Jurkat, Clone E6-1 (cell line): ENCODE data around the gene ATG16L2.
"Not testable (repeated sequence)": the region's sequence is repeated elsewhere in the genome, so short reads cannot be mapped to it uniquely, and the experiment has no call there.

Experiments used
- DNase-seq: peaks from one replicate; pipeline ENCODE4 v3.0.0-alpha.2; 2011; ENCODE audit warnings: low read depth, low spot score
- H3K4me3 ChIP-seq: 2 replicates; pipeline ENCODE4 v1.5.1; 2011; ENCODE audit warnings: mild to moderate bottlenecking, low read length, control low read depth, moderate library complexity

The ATG16L2 gene

DNA sequence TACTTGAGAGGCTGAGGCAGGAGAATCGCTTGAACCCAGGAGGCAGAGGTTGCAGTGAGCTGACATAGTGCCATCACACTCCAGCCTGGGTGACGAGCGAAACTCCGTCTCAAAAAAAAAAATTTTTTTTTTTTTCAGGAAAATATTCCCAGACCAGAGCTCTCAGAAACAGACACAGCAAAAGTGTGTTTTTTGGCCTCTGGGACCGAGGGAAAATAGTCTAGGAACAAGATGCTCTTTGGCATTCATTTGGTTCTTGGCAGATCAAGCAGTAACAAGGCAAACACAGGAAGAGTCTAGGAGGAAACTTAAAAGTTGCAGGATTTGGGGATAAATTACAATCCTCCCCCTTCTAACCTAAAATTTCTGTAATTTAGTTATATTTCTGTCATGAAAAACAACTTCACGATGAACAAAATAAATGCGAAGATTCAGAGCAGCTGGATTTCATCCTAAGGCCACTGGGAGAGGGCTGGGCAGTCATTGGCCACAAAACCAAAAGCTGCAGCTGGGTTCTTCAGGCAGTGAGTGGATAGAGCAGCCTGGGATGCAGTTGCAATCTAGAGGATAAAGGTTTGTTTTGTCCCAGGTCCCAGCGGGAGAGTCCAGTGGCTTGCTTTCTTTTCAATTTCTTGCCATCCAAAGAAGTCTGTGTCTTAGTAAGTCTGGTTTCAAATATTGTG, 19.7 kb downstream of the ATG16L2 start:
- no peak overlapping the region for H3K4me3 ChIP-seq
- no peak for DNase-seq

DNA sequence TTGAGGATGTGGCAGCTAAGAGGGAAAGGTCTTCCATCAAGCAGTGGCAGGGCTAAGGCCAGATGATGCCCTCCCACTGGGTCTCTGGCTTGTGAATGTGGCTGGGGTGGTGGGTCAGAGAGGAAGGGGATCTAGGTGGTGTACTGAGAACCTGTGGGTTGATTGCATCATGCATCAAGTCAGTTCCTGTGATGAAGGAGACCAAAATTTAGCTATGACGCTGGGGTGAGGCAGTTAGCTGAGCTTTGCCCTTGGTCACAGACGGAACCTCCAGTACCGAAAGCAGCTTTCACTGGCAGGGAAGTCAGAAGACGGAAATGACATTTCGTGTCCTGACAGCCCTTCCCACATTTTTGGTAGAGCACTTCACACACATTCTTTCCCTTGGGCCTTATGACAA, 20.7 kb downstream of the ATG16L2 start:
- no peak overlapping the region for H3K4me3 ChIP-seq
- no peak for DNase-seq

DNA sequence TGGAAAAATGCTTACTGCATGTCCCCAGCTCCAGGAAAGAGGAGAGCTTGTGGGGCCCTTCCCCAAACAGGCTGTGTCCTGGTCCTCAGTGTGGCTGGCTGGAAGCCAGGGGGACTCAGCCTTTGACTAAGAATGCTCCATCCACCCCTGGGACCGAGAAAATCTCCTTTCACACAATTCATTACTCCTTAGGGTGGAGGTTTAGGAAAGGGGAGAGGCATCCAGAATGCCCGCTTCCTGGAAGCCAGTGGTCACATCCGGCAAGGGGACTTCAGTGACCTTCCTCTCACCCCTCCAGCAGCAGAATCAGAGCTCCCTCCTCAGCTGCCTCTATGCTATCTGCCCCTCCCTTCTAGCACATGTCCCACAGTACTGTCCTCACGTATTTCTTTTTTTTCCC, 21.9 kb downstream of the ATG16L2 start:
- H3K4me3 ChIP-seq: no peak overlapping the region
- no peak for DNase-seq

DNA sequence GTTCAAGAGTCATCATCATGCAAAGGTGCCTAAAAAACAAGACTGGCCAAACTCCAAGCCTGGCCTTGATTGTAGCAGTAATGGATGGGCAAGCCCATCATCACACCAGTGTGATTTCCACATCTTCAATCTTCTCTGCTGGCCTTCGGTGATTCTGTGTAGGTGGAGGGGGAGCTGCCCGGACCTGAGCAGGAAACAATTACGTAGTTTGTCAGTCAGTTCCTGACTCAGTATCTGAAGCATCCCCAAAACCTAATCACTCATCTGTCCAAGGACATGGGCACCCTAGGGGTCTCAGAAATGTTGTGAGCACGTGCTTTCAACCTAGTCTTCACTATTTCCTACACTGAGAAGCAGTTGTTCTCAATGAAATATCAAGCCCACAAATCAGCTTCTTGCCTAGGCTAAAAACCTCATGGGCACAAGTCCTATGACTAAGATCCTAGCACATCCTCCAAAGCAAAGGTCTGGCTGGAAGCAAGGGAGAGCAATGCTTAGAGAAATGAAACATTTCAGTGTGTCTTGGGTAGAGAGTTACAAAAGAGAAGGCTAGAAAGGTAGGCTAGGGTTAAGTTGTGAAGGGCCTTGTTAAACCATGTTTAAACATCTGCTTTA, 24.6 kb downstream of the ATG16L2 start:
- DNase-seq: no peak
- H3K4me3 ChIP-seq: no peak overlapping the region

DNA sequence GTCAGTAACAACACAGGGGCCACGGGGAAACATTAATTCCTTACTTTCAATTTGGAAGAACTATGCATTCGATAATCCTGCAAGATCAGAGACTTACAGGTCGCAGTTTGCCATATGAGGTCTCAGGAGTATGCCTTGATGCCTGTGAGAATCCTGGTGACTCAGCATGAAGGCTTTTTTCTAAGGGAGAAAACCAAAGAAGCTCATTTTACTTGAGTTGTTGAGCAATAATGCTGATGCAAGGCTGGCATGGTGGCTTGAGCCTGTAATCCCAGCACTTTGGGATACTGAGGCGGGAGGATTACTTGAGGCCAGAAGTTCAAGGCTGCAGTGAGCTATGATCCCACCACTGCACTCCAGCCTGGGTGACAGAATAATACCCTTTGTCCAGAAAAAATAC, 26.6 kb downstream of the ATG16L2 start:
- DNase-seq: no peak
- H3K4me3 ChIP-seq: no peak overlapping the region

DNA sequence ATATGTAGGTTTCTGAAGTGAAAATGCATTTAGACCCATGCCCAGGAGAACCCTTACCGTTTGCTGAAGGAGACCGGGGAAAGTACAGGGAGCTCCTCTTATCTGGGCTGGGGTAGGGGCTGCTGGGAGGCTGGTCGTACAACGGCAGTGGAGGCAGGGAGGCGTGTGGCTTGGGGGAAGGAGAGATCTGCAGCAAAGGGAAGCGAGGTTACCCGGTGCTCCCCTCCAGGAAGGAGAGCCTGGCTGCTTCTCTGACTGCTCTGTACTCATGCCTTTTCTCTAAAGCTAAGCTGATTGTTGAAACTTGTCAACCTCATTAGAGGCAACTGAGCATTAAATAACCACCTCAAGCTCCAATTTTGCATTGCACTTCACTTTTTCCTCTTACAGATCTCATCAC, 27.2 kb downstream of the ATG16L2 start:
- no peak for DNase-seq
- no peak overlapping the region for H3K4me3 ChIP-seq

DNA sequence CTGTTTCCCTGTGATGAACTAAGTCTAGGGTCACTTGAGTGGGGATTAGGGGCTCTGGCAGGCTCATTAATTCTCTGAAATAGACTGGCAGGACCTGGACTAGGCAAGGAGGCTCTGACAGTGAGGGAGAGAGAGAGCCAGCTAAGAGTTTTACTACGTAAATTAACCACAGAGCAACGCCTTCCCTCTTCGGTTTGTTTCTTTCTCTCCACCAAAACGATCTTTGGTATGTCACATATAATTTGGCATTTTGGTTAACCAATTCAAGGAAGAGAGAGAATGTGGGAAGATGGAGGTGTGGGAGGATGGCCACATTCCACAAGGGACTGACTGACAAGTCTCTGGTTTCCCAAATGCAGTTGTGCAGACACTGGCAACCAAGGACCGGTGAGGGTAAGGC, 27.9 kb downstream of the ATG16L2 start:
- H3K4me3 ChIP-seq: no peak overlapping the region

DNA sequence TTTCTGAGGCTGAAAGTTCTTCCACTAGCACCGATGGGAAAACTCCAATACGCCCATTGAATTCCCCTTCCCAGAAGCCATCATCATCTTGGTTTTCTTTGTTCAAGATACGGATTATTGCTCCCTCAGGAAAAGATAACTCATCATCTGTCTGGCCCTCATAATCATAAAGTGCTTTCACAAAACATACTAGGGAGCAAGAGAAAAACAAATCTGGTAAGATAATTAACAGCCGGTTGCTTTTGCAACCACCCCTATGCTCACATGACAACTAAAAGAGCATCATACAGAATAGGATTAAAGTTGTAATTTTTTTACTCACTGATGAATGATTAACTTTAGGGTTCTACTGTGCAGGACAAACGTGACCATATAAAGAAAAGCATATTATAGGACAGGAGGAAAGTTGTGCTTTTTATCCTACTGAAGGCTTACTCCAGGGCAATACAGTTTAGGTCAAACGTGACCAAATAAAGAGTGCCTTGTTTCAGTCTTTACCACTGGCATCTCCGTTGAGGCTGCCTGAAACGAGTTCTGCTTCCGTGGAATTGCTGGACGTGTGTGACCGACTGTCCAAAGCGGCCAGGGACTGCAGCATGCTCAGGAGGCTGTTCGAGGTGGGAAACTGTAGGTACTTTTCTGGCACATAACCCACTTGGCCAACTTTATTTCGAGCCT, 28.6 kb downstream of the ATG16L2 start:
- DNase-seq: no peak
- no peak overlapping the region for H3K4me3 ChIP-seq

More for the DNA sequence above, 27.9 kb downstream of the ATG16L2 start:
- no peak for DNase-seq

DNA sequence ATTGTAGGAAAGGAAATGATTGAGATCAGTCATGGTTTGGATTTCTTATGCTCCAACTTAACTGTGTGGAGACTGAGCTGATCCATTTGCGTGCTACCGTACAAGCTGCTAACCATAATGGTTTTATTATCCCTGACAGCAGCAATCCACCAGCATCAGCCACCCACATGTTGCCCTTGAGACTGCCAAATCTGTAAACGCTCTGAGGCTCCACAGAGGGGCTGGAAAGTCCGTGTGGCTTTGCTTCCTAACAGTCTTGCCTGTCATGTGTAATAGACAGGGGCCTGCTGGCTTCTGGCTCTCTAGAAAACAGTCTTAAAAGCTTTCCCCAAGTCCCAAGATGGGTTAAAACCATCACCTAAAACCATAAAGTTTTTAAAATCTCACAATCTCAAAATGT, 30.1 kb downstream of the ATG16L2 start:
- H3K4me3 ChIP-seq: no peak overlapping the region
- no peak for DNase-seq

DNA sequence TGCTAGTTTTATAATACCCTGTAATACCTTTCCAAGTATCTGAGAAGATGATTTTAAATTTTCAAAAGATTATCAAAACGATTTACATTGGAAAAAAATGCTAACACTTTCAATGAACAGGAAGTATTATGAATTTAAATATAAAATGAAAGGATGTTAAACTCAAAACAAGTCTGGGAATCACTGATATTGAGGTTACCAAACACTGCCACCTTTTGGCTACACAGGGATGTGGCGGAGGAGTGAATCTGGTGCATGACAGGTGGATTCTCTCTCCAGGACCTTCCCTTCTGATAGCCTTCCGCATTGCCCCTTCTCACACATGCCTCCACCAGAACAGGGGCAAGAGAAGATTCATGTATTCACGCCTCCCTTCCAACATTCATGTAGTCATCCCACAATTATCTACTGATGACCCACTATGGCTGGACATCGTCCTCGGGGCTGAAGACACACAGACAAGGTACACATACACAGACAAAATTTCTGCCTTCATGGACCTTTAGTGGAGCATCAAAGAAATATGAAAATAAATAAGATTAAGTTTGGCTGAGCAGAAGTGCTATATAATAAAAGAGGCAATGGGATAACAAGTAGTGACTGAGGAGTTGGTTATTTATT, 34.7 kb downstream of the ATG16L2 start:
- peak; percentile 45 for DNase-seq
- H3K4me3 ChIP-seq: no peak overlapping the region

DNA sequence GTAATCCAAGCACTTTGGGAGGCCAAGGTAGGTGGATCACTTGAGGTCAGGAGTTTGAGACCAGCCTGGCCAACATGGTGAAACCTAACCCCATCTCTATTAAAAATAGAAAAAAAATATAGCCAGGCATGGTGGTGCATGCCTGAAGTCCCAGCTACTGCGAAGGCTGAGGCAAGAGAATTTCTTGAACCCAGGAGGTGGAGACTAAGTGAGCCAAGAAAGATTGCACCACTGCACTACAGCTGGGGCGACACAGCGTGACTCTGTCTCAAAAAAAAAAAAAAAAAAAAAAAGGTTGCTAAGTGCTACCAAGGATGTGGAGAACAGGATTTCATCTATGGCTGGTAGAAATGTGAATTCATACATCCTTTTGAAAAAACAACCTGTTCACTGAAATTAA, 36.6 kb downstream of the ATG16L2 start:
- DNase-seq: no peak
- H3K4me3 ChIP-seq: no peak overlapping the region

DNA sequence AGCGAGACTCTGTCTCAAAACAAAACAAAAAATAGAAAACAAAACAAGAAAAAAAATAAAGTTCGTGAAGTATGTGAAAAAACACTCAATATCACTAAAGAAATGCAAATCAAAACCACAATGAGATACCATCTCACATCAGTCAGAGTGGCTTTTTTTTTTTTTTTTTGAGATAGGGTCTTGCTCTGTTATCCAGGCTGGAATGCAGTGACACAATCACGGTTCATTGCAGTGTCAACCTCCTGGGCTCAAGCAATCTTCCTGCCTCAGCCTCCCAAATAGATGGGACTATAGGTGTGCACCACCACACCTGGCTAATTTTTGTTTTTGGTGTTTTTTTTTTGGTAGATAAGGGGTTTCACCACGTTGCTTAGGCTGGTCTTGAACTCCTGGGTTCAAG, 37.5 kb downstream of the ATG16L2 start:
- DNase-seq: no peak
- no peak overlapping the region for H3K4me3 ChIP-seq

DNA sequence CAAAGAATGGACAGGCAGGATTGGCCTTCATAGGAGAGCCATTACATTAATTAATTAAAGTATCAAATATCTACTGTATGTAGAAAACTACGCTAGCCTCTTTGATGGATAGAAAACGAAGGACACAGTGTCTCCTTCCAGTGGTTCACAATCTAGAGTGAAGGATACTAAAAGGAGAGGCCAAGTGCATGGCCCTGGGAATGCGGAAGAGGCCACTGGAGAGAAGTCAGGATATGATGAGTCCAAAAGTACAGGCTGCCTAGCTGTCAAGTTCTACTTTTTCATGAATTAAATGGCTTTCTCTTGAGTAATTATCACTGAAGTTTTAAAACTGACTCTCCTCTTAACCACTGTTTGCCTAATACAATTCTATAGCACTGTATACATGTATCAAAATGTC, 41.9 kb downstream of the ATG16L2 start:
- H3K4me3 ChIP-seq: no peak overlapping the region
- no peak for DNase-seq

DNA sequence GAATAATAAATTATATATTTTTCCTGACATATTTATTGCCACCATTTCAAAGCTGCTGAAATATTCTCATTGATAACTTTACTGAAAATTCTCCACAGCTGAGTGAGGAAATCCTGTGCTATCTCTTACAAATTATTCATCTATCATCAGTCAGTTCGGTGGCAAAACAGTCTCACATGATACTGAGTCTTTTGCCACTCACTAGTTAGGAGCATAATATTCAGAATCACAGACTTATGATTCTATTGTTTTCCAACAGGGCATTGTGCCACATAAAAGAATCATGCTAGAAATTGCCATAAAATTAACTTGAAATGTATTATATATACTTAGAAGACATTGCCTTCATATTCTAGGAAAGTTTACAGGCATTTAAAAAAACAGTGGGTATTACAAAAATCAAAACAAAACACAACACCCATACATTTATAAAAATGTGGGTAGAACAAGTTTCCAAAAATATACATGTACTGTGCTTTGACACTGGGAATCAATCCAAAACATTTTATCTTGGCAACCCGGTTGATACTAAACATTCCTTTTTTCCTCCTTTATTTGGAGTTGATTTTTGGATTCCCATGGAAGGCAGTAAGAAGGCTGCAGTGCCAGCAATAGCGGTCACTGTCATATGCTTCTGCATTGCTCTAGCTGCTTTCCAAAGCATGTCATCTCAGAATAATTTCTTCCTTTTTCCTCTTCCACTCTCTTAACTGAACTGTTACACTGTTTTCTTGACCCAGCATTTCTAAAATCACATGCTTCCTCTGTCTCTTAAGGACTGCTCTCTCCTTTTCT, 42.5 kb downstream of the ATG16L2 start:
- no peak for DNase-seq
- H3K4me3 ChIP-seq: no peak overlapping the region

DNA sequence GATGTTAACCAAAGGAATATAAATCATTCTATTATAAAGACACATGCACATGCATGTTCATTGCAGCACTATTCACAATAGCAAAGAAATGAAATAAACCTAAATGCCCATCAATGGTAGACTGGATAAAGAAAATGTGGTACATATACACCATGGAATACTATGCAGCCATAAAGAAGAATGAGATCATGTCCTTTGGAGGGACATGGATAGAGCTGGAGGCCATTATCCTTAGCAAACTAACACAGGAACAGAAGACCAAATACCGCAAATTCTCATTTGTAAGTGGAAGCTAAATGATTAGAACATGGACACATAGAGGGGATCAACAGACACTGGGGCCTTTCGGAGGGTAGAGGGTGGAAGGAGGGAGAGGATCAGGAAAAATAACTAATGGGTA, 44.1 kb downstream of the ATG16L2 start:
- DNase-seq, H3K4me3 ChIP-seq: not testable (repeated sequence)

DNA sequence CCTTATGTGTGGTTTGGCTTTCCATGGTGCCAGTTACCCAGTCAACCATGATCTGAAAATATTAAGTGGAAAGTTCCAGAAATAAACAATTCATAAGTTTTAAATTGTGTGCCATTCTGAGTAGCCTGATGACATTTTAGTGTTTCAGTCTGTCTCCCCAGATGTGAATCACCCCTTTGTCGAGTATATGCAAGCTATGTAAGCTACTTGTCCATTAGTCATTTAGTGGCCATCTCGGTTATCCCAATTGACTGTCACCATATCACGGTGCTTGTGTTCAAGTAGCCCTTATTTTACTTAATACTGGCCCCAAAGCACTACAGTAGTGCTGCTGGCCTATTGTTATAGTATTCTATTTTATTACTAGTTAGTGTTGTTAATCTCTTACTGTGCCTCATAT, 44.9 kb downstream of the ATG16L2 start:
- DNase-seq: no peak
- no peak overlapping the region for H3K4me3 ChIP-seq

DNA sequence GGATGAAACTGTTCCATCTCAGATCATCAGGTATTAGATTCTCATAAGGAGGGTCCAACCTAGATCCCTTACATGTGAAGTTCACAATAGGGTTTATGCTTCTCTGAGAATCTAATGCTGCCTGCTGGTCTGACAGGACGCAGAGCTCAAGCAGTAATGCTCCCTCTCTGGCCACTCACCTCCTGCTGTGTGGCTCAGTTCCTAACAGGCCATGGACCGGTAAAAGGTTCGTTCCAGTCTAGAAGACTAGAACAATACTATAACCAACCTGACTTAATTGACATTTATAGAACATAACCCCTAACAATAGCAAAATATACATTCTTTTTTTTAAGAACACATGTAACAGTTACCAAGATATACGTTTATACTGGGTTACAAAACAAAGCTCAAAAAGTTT, 45.8 kb downstream of the ATG16L2 start:
- H3K4me3 ChIP-seq: no peak overlapping the region
- no peak for DNase-seq

DNA sequence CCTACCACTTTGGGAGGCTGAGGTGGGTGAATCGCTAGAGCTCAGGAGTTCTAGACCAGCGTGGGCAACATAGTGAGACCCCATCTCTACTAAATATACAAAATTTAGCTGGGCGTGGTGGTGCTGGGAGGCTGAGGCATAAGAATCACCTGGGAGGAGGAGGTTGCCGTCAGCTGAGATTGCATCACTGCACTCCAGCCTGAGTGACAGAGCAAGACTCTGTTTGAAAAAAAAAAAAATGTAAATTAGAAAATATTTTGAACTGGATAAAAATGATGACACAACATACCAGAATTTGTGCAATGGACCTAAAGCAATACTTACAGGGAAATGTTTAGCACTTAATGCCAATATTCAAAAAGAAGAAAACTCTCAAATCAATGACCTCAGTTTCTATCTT, 46.4 kb downstream of the ATG16L2 start:
- no peak for DNase-seq
- H3K4me3 ChIP-seq: no peak overlapping the region

DNA sequence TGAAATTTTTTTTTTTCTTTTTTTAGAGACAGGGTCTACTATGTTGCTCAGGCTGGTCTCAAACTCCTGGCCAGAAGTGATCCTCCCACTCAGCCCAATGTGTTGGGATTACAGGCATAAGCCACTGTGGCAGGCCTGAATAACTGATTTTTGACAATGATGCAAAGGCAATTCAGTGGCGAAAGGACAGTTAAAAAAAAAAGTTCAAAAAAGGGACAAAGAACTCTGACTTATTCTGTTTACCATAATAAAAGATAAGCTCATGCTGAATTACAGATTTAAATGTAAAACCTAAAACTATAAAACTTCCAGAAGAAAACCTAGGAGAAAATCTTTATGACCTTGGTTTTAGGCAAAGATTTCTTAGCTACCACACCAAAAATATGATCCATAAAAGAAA, 48.9 kb downstream of the ATG16L2 start:
- no peak for DNase-seq
- H3K4me3 ChIP-seq: no peak overlapping the region

DNA sequence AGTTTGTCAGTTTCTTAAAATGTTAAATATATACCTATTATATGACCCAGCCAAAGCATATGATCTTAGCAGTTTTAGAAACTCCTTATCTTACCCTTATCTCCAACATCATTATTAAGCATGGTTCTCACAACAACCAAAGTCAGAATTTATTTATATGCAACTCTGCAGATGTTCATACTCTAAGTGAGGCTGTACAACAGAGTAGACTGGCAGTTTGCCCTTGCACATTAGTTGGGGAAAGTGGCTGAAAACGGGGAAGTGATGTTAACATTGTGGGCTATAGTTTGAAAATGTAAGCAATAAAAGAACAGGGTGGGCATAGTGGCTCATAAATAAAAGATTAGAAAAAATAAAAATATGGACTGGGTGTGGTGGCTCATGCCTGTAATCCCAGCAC, 49.7 kb downstream of the ATG16L2 start:
- no peak overlapping the region for H3K4me3 ChIP-seq
- no peak for DNase-seq
